CD4-positive, alpha-beta T cell treated with Interleukin-6 for 4 hours (primary cell): ENCODE results near the gene CPHXL.

Source experiments
- DNase-seq: peaks from one replicate; pipeline ENCODE4 v3.0.0-alpha.2; 2020; ENCODE audit warnings: mixed read lengths

The CPHXL gene

DNA sequence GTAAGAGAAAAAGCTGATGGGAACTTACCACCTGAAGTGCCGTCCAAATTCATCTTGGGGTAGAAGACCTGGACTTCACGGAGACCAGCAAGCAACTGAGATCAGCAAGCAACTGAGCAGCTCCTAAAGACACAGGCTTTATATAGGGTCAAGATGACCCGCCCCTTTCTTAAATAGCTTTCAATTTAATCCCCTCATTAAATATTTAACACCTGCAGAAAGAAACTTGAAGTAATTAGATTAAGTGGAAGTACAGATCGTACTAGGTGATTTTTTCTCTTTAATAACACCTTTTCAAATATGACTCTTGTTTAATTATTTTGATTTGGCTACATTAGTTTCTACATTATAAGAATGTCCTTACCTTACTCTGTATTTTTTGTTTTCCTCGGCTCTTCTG, at the start of gene CPHXL:
Gene CPHXL (minus strand): TSS at position 101 of the 400 bp plus-strand sequence. CDS start 48 bp downstream, at position 53.
- no peak for DNase-seq

GRCh38 chr16:75774197-75774596, 47.9 kb upstream of the CPHXL start:
- no peak for DNase-seq

DNA sequence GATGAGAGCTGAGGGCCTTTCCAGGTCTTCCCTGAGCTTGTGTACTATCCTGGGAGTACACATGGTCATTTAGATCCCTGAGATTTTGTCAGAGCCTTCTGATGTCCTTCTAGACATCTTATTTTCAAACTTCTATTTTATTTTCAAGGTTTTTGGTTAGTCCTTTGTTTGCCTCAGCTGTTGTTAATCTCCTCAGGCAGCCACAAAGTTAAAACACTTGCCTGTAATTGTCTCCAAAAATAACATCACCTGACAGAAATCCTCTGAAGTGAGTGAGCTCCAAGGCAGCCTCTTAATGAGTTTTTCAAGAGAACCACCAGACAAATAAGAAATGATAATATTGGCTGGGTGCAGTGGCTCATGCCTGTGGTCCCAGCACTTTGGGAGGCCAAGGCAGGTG, 43.8 kb upstream of the CPHXL start:
- no peak for DNase-seq

DNA sequence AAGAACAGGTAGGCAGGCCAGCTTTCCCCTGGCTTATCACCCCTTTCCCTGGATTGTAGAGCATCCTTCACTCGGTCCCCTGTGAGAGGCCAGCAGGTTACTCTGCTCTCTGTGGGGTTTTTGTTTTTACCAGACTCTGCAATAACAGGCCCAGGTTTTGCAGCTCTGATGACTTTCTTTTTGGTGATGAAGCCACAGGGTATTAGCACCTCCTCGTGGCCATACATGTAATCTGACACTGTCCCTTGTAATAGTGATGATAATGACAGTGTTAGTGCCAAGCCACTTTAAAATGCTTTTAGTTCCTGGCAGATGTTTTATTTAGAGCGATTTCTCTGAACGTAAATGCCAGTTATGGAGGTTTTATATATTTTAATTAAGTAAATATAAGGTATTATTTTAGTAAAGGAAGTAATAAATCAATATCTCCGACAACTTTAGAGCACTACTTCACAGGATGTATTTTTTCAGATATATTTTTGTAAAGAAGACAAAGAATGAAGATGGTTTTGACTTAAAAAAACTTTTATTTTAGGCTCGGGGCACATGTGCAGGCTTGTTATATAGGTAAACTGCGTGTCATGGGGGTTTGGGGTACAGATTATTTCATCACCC, 38.0 kb upstream of the CPHXL start:
- DNase-seq: peak; percentile 63

- no peak for DNase-seq
Measured at GRCh38 chr16:75763204-75763603, 36.9 kb upstream of the CPHXL start.

DNA sequence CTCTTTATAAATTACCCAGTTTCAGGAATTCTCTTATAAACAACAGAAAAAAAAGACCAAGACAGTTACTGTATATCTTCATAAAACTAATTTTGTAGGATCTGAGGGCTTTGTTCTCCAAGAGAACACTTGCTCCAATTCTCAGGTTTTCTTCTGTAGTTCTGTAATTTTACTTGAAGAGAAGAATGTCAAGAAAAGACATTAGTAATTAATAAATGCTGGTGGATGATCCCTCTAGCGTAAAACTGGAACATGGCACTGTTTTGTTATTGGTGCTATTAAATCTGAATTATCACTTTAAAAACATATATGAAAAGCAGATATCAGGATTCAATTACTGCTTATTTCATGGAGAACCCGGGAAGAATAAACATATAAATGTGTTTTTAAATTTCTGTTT, 36.5 kb upstream of the CPHXL start:
- DNase-seq: no peak

DNA sequence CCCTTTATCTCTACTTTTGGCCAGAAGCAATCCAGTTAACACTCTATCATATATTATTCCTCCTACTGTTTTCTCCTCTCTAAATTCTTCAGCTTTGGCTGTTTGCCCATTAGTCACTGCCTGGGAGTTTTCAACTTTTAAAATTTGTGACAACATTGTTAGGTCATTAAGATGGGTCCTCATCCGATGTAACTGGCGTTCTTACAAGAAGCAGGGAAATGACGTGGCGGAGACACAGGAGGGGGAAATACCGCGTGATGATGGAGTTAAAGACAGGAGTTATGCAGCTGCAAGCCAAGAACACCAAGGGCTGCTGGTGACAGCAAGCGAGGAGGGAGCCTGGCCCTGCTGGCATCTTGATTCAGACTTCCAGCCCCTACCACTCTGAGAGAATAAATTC, 34.8 kb upstream of the CPHXL start:
- no peak for DNase-seq

GRCh38 chr16:75760018-75760519, 33.8 kb upstream of the CPHXL start:
- no peak for DNase-seq

DNA sequence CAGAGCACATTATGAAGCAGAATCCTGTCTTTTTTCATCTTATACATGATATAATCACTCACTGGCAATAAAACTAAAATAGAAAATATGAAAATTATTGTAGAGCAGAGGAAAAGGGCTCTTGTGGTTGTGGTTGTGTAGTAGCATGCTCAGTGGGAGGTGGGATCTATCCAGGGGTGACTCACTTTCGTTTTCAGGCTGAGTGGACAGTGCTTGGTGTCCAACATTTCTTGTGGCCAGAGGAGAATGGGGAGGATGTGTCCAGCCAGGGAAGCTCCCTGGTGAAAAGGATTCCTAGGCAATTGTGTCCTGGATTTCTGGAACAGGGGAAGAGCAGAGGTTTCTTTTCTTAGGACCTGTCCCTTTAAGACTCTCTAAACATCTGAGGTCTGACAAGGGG, 31.9 kb upstream of the CPHXL start:
- no peak for DNase-seq

- DNase-seq: no peak
Measured at GRCh38 chr16:75754141-75754540, 27.9 kb upstream of the CPHXL start.

- no peak for DNase-seq
Measured at GRCh38 chr16:75750528-75750927, 24.2 kb upstream of the CPHXL start.

- DNase-seq: no peak
Measured at GRCh38 chr16:75746359-75746758, 20.1 kb upstream of the CPHXL start.

- DNase-seq: no peak
Measured at GRCh38 chr16:75745823-75746222, 19.5 kb upstream of the CPHXL start.

GRCh38 chr16:75745242-75745641, 19.0 kb upstream of the CPHXL start:
- no peak for DNase-seq

GRCh38 chr16:75742424-75743047, 16.2 kb upstream of the CPHXL start:
- no peak for DNase-seq

DNA sequence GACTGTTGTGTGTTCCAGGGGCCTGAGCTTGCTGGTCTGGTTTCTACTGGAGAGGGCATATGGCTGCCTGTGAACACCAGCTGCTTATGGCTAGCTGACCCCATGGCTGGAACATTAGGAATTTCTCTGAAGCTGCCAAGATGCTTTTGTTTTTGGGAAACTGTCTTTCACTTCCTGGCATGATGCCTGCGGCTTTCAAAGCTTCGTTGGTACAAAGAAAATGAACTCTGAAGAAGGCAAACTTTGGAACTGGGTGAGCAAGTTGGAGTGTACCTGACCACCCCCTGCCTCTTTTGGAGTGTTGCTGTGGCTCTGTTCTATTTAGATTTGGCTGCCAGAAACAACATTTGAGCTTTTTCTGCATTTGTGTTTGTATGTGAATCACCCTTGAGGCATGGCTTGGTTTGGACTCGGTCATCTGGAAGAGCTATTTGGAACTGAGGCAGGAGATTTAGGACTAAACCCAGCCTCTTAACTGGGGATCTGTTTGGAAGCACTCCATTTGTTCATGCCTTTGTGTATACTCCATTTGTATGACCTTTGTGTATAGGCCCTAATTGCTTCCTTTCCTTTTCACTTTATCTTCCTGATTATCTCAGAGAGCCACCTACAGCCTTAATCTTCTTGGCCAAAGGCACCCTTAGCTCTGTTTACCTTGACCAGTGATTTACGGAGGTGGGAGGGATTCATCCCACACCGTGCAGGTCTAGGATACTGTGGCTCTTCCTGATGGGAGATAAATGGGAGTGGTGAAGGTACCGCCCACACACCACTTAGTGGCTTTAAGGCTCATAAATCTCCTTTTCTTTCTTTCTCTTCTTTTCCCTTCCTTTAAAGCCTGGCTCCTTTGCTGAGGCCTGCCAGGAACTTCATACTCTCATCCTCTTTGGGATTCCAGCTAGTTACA, 7.3 kb upstream of the CPHXL start:
- no peak for DNase-seq

DNA sequence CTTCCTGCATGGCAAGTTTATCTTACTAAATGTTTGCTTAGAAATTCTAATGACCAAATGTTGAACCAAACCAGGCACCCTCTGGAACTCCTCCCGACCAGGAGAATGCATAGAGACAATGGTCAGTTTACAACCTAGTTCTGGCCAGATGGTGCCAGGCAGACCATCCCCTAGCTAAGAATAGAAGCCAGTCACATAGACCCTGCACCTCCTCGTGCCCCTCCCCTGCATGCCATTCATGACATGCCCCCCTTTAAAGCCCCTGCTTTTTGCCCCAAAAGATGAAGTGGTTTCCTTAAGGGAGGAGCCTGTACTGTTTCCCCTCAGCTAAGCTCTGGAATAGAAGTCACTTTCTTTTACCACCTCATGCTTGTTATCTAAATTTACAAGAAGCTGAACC, 6.6 kb upstream of the CPHXL start:
- DNase-seq: no peak

GRCh38 chr16:75727221-75727620, 931 bp upstream of the CPHXL start:
- no peak for DNase-seq

DNA sequence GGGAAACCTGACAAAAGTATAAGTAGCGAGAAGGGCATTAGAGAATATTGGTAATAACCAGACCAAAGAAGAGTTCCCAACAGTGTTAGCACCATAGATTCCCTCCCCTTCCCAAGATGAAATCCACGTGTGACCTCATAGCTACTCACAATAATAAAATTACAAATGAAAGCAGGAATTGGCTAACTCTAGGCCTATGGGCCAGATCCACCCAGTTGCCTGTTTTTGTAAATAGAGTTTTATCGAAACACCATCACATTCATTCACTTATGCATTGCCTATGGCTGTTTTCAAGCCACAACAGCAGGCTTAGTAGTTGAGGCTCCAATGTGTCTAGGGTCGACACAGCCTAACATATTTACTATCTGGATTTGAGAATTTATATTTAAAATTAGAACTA, 7.8 kb downstream of the CPHXL start:
- no peak for DNase-seq

DNA sequence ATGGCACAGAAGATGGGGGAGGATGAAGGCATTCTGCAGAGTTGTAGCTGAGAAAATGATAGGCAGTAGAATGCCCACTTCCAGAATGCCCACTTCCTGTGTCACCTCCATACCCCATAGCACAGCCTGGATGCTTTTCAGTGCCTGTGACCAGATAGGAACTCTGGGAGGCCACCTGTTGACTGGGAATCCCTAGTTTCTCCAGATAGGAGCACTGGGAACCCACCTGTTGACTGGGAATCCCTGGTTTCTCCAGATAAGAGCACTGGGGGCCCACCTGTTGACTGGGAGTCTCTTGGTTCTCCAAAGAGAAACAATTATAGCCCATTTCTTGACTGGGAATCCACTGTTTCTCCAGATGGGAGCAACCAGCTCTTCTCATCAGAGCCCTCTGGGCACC, 11.6 kb downstream of the CPHXL start:
- no peak for DNase-seq

DNA sequence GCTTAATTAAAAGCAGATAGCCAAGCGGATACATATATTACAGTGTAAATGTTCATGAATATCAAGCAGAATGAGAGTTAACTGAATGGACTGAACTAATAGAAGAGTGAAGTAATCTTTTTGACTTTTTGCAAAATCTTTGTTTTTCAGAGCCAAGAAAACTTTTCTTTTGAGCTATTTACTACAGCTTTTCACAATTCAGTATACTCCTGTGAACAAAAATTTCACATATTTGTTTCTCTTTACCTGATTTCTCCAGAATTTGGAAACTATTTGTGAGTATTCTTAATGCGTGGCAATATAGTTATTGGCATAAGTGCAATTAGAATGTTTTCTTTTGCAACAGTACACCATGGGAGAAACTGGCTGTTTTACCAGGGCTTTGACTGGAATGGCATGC, 15.9 kb downstream of the CPHXL start:
- DNase-seq: no peak

DNA sequence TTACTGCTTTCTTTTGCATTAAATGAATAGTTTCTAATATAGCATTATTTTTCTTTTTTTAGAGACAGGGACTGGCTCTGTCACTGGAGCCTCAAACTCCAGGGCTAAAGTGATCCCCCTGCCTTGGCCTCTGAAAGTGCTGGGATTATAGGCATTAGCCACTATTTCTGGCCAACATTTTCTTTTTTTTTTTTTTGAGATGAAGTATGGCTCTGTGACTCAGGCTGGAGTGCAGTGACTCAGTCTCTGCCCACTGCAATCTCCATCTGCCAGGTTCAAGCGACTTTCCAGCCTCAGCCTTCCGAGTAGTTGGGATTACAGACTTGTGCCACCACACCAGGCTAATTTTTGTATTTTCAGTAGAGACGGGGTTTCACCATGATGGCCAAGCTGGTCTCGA, 23.0 kb downstream of the CPHXL start:
- DNase-seq: no peak

DNA sequence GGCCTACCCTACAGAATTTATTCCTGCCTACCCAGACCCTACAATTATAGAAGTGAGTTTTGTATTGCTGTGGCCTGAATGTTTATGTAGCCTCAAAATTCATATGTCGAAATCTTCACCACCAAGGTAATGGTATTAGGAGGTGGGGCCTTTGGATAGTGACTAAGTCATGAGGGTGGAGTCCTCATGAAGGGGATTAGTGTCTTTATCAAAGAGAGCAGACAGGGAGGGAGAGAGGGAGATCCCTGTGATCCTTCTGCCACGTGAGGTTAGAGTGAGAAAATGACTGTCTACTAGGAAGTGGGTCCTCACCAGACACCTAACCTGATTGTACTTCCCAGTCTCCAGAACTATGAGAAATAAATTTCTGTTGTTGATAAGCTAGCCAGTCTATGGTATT, 24.0 kb downstream of the CPHXL start:
- no peak for DNase-seq

GRCh38 chr16:75701361-75701760, 24.9 kb downstream of the CPHXL start, which contains the start of gene DUXB:
TSS of gene DUXB (minus strand) at chr16:75701461. CDS start at chr16:75701418, 43 bp downstream.
- no peak for DNase-seq
